SK-N-SH (cell line): ENCODE measurements around the gene LUC7L2. TPM values are rescaled to one million over a fixed set of nuclear protein-coding genes. Genes with fewer than 3 reads are reported as not detected.

Source experiments
- CTCF ChIA-PET: fragments of 300-600, 350-600 bp; formaldehyde crosslinking; extraction: SDS; loops from one replicate; lab custom pipeline; 2021; lab: Yijun Ruan, JAX
- POLR2A ChIA-PET: fragments of 350-600 bp; sonication (Branson Sonifier 250); formaldehyde crosslinking; extraction: SDS; loops from one replicate; lab custom pipeline; 2020; ENCODE audit warnings: antibody characterized with exemption, inconsistent platforms; lab: Yijun Ruan, JAX
- DNase-seq: peaks from one replicate; pipeline ENCODE4 v3.0.0; 2012
- H2AFZ ChIP-seq: fragments of 200-600 bp; sonication (generic); 2 replicates; pipeline ENCODE4 v1.8.1; 2016; ENCODE audit warnings: antibody characterized with exemption, mild to moderate bottlenecking, low read depth
- H3F3A ChIP-seq: fragments of 200-600 bp; sonication (generic); replicated peaks from 2 replicates; pipeline ENCODE3; 2016; ENCODE audit warnings: antibody characterized with exemption, mild to moderate bottlenecking; ENCODE audit not compliant: insufficient read depth
- H3K27ac ChIP-seq, 2 experiments: fragments of 200-500 bp in 1 of 2; fragments of 200-600 bp in 1 of 2; sonication (Bioruptor generic) in 1 of 2; sonication (generic), shearing (Covaris generic) in 1 of 2; 2 replicates each; pipeline versions ENCODE4 v1.5.1 to v1.6.1; 2014 to 2016; ENCODE audit warnings: low read depth in 2 of 2, inconsistent platforms in 1 of 2, low read length in 1 of 2, mild to moderate bottlenecking in 1 of 2, mixed read lengths in 1 of 2
- H3K27me3 ChIP-seq: fragments of 200-600 bp; sonication (generic), shearing (Covaris generic); 2 replicates; pipeline ENCODE4 v1.6.1; 2016; ENCODE audit warnings: mixed run types; ENCODE audit not compliant: insufficient read depth
- H3K36me3 ChIP-seq, 2 experiments: fragments of 200-500 bp in 1 of 2; fragments of 200-600 bp in 1 of 2; sonication (Bioruptor generic) in 1 of 2; sonication (generic) in 1 of 2; replicated peaks in 1 of 2; 2 replicates each; pipeline versions ENCODE3 to v1.5.1; 2014 to 2016; ENCODE audit warnings: low read length in 1 of 2, mild to moderate bottlenecking in 1 of 2; ENCODE audit not compliant: insufficient read depth in 2 of 2, control insufficient read depth in 1 of 2
- H3K4me1 ChIP-seq, 2 experiments: fragments of 200-500 bp in 1 of 2; fragments of 200-600 bp in 1 of 2; sonication (Bioruptor generic) in 1 of 2; sonication (generic), shearing (Covaris generic) in 1 of 2; 2 replicates each; pipeline versions ENCODE4 v1.5.1 to v1.6.1; 2014 to 2016; ENCODE audit warnings: low read depth in 1 of 2, low read length in 1 of 2, mixed run types in 1 of 2; ENCODE audit not compliant: insufficient read depth in 2 of 2, control insufficient read depth in 1 of 2
- H3K4me2 ChIP-seq: fragments of 200-600 bp; sonication (generic), shearing (Covaris generic); 2 replicates; pipeline ENCODE4 v1.6.1; 2017; ENCODE audit warnings: mixed run types
- H3K4me3 ChIP-seq, 2 experiments: fragments of 200-500 bp in 1 of 2; fragments of 200-600 bp in 1 of 2; sonication (Bioruptor generic) in 1 of 2; sonication (generic), shearing (Covaris generic) in 1 of 2; 2 replicates each; pipeline versions ENCODE4 v1.5.1 to v1.8.1; 2014 to 2016; ENCODE audit warnings: low read depth in 2 of 2, inconsistent platforms in 1 of 2, low read length in 1 of 2, mild to moderate bottlenecking in 1 of 2, mixed read lengths in 1 of 2, moderate library complexity in 1 of 2
- H3K79me2 ChIP-seq: fragments of 200-600 bp; sonication (generic); 2 replicates; pipeline ENCODE4 v1.8.1; 2017; ENCODE audit warnings: mild to moderate bottlenecking; ENCODE audit not compliant: insufficient read depth
- H3K9ac ChIP-seq: fragments of 200-600 bp; sonication (generic); 2 replicates; pipeline ENCODE4 v1.6.1; 2017; ENCODE audit warnings: mixed run types
- H3K9me2 ChIP-seq: fragments of 200-600 bp; sonication (generic); 2 replicates; pipeline ENCODE4 v1.6.1; 2017; ENCODE audit warnings: mixed run types
- H3K9me3 ChIP-seq: fragments of 200-600 bp; sonication (generic); 2 replicates; pipeline ENCODE4 v1.6.1; 2017; ENCODE audit warnings: mixed run types, mild to moderate bottlenecking, moderate library complexity
- H4K20me1 ChIP-seq: fragments of 200-600 bp; sonication (generic); 2 replicates; pipeline ENCODE4 v1.6.1; 2017; ENCODE audit warnings: mild to moderate bottlenecking, mixed run types; ENCODE audit not compliant: insufficient read depth
- CTCF ChIP-seq: fragments of 200-600 bp; sonication (generic); IDR thresholded peaks from 2 replicates; pipeline ENCODE4 v1.6.1; 2017; ENCODE audit warnings: antibody characterized with exemption, mild to moderate bottlenecking, moderate library complexity
- ELF1 ChIP-seq: IDR thresholded peaks from 2 replicates; pipeline ENCODE4 v1.4.0; 2012
- EP300 ChIP-seq, 2 experiments: IDR thresholded peaks; 2 replicates each; pipeline versions ENCODE4 v1.4.0 to v1.6.1; 2012; ENCODE audit warnings: borderline replicate concordance in 1 of 2, low read depth in 1 of 2, low read length in 1 of 2
- FOXJ3 ChIP-seq: sonication (generic); formaldehyde crosslinking; IDR thresholded peaks from 2 replicates; pipeline ENCODE4 v1.5.1; 2020; ENCODE audit warnings: mild to moderate bottlenecking, missing genetic modification reagents
- GABPA ChIP-seq: IDR thresholded peaks from 2 replicates; pipeline ENCODE4 v1.4.0; 2012; ENCODE audit warnings: low read depth, mild to moderate bottlenecking
- GATA2 ChIP-seq: sonication (generic); formaldehyde crosslinking; IDR thresholded peaks from 2 replicates; pipeline ENCODE4 v1.5.0; 2020; ENCODE audit warnings: mild to moderate bottlenecking, missing genetic modification reagents
- IRF3 ChIP-seq: fragments of 150-350 bp; IDR thresholded peaks from 2 replicates; pipeline ENCODE4 v1.6.1; 2016; ENCODE audit warnings: mild to moderate bottlenecking, low read depth, low read length
- JUND ChIP-seq: IDR thresholded peaks from 2 replicates; pipeline ENCODE4 v1.4.0; 2012
- MEF2A ChIP-seq: IDR thresholded peaks from 2 replicates; pipeline ENCODE4 v1.4.0; 2012; ENCODE audit warnings: low read depth, borderline replicate concordance
- POLR2AphosphoS5 ChIP-seq: IDR thresholded peaks from 2 replicates; pipeline ENCODE4 v1.6.1; 2012; ENCODE audit warnings: low read depth, low read length
- RFX5 ChIP-seq: IDR thresholded peaks from 2 replicates; pipeline ENCODE4 v1.6.1; 2012; ENCODE audit warnings: mild to moderate bottlenecking, improper control_type of control experiment, low read length
- SMC3 ChIP-seq: IDR thresholded peaks from 2 replicates; pipeline ENCODE4 v1.6.1; 2012; ENCODE audit warnings: low read depth, low read length, improper control_type of control experiment
- TAF1 ChIP-seq: IDR thresholded peaks from 2 replicates; pipeline ENCODE4 v1.6.1; 2012; ENCODE audit warnings: low read depth, mild to moderate bottlenecking, low read length, moderate library complexity, borderline replicate concordance
- TEAD4 ChIP-seq: IDR thresholded peaks from 2 replicates; pipeline ENCODE4 v1.4.0; 2012; ENCODE audit warnings: mild to moderate bottlenecking, borderline replicate concordance; ENCODE audit not compliant: insufficient read depth
- WGBS: methylation state at CpG from one replicate; pipeline ENCODE4 v1.1.6; 2017; ENCODE audit warnings: low lambda C conversion rate; 5-methylcytosine and 5-hydroxymethylcytosine counted together
- polyA plus RNA-seq, 3 experiments: library from polyadenylated mRNA; depleted of rRNA; stranded (reverse); fragments of >200 nt; gene quantifications; 2 replicates each; pipeline ENCODE4 v1.2.3, GENCODE V29; 2012
- TF ChIP-seq, protein P1 (sequence below): IDR thresholded peaks from 2 replicates; pipeline ENCODE4 v1.4.0; 2012; ENCODE audit warnings: low read depth
- TF ChIP-seq, protein P2 (sequence below): IDR thresholded peaks from 2 replicates; pipeline ENCODE4; 2012
- TF ChIP-seq, protein P3 (sequence below): fragments of 150-350 bp; IDR thresholded peaks from 2 replicates; pipeline ENCODE4 v1.6.1; 2017; ENCODE audit warnings: antibody characterized with exemption, low read length, low read depth, borderline replicate concordance

The LUC7L2 gene
- polyA plus RNA-seq, 1 of the 3 experiments (the other 2 are of a cell fraction) = 45.7 TPM

GRCh38 chr7:139431010-139431409 lies 71.3 kb downstream of the LUC7L2 start:
- Histone ChIP-seq H3K9ac (no peak overlapping the region), H2AFZ (no peak overlapping the region), H3K79me2 (0 out of 2 replicates have a peak, but pooled peaks cover 3% of the 10 kb centered on the region), H3K4me3 (no peak overlapping the region), H3K9me3 (no peaks in the 10 kb centered on the region), H4K20me1 (0 out of 2 replicates have a peak, but pooled peaks cover 3% of the 10 kb centered on the region), H3K36me3 (peaks cover 6 to 23% of the 10 kb centered on the region in 2 experiments)
- no peak for DNase-seq
- no peak for TF ChIP-seq CTCF
- TF ChIP-seq ELF1 = no peak
- no peak for TF ChIP-seq TEAD4
- TF ChIP-seq SMC3 = no peak
- no peak for TF ChIP-seq IRF3
- TF ChIP-seq, protein P1, sequence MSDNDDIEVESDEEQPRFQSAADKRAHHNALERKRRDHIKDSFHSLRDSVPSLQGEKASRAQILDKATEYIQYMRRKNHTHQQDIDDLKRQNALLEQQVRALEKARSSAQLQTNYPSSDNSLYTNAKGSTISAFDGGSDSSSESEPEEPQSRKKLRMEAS = no peak
- TF ChIP-seq, protein P2, sequence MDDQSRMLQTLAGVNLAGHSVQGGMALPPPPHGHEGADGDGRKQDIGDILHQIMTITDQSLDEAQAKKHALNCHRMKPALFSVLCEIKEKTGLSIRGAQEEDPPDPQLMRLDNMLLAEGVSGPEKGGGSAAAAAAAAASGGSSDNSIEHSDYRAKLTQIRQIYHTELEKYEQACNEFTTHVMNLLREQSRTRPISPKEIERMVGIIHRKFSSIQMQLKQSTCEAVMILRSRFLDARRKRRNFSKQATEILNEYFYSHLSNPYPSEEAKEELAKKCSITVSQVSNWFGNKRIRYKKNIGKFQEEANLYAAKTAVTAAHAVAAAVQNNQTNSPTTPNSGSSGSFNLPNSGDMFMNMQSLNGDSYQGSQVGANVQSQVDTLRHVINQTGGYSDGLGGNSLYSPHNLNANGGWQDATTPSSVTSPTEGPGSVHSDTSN = no peak
- no peak for TF ChIP-seq EP300 (IDR thresholded peaks at IDR 0.05; ENCODE audit: borderline replicate concordance in 1 of 2, low read depth in 1 of 2, low read length in 1 of 2)
- TF ChIP-seq POLR2AphosphoS5 = no peak
- TF ChIP-seq GABPA = no peak
- no peak for TF ChIP-seq TAF1
- TF ChIP-seq, all 33 proteins: peak for 0
- CTCF ChIA-PET = interaction anchor here (0.9 to 1.3 kb wide), 3 partner anchors 9 to 11 kb away, joined by 3 to 4 read pairs (median 4); no protein-coding TSS in a partner anchor
- Histone ChIP-seq H3K9me2 (no peaks in the 10 kb centered on the region), H3K4me2 (no peak overlapping the region), H3K27me3 (no peaks in the 10 kb centered on the region), H3K4me1 (no peaks in the 10 kb centered on the region; a peak in 1 of 4 replicates), H3F3A (peaks cover 4% of the 10 kb centered on the region), H3K27ac (0 out of 4 replicates have a peak overlapping the region, but pooled peaks of 1 of the 2 experiments have one; percentile 1)
- WGBS = 100% methylated on average over 2 of the region's 2 CpGs
- POLR2A ChIA-PET = no interaction called here

- Histone ChIP-seq H3K9me3 (no peaks in the 10 kb centered on the region), H3K27me3 (no peaks in the 10 kb centered on the region), H3K4me1 (no peaks in the 10 kb centered on the region; a peak in 1 of 4 replicates), H4K20me1 (0 out of 2 replicates have a peak, but pooled peaks cover 3% of the 10 kb centered on the region), H3K9ac (no peak overlapping the region), H3K79me2 (0 out of 2 replicates have a peak, but pooled peaks cover under 1% of the 10 kb centered on the region), H3K4me2 (no peak overlapping the region), H3F3A (peaks cover 4% of the 10 kb centered on the region), H3K9me2 (no peaks in the 10 kb centered on the region), H3K27ac (0 out of 4 replicates have a peak overlapping the region, but pooled peaks of 1 of the 2 experiments have one; percentile 1), H3K36me3 (peaks cover 6 to 19% of the 10 kb centered on the region in 2 experiments), H3K4me3 (no peak overlapping the region), H2AFZ (no peak overlapping the region)
- ChIA-PET POLR2A (no interaction called here), CTCF (interaction anchor here (0.9 to 1.3 kb wide), 3 partner anchors 9 to 11 kb away, joined by 3 to 4 read pairs (median 4); no protein-coding TSS in a partner anchor)
- DNase-seq = no peak
- 96% methylated on average over 3 of the region's 3 CpGs for WGBS
- TF ChIP-seq GATA2 (CRISPR knock-in tag) = no peak
- no peak for TF ChIP-seq JUND
- TF ChIP-seq EP300 (IDR thresholded peaks at IDR 0.05; ENCODE audit: borderline replicate concordance in 1 of 2, low read depth in 1 of 2, low read length in 1 of 2) = no peak
- TF ChIP-seq TAF1 = no peak
- TF ChIP-seq, protein P3, sequence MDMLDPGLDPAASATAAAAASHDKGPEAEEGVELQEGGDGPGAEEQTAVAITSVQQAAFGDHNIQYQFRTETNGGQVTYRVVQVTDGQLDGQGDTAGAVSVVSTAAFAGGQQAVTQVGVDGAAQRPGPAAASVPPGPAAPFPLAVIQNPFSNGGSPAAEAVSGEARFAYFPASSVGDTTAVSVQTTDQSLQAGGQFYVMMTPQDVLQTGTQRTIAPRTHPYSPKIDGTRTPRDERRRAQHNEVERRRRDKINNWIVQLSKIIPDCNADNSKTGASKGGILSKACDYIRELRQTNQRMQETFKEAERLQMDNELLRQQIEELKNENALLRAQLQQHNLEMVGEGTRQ = no peak
- no peak for TF ChIP-seq ELF1
- TF ChIP-seq TEAD4 = no peak
- no peak for TF ChIP-seq SMC3
- no peak for TF ChIP-seq GABPA
- no peak for TF ChIP-seq FOXJ3
- TF ChIP-seq, protein P2 = no peak
- no peak for TF ChIP-seq RFX5
- TF ChIP-seq MEF2A = no peak
Measured at GRCh38 chr7:139431459-139431858, 71.8 kb downstream of the LUC7L2 start.
